ENCODE measurements around the gene SUPT4H1. TPM values are rescaled to one million over a fixed set of nuclear protein-coding genes. Genes with fewer than 3 reads are reported as not detected.

Gene SUPT4H1
- total and polyA plus RNA-seq, 2 of the 4 experiments (the other 2 are of a cell fraction), result 51.6 to 129 TPM

GRCh38 chr17:58312829-58313228 is 39.2 kb downstream of the SUPT4H1 start:
- H3K27ac ChIP-seq (ENCODE audit: insufficient read depth, low read length), result no peak overlapping the region
- H4K8ac ChIP-seq (ENCODE audit: low read depth in 2 of 2, low read length in 2 of 2), result no peak overlapping the region
- no peak overlapping the region for H3K4ac ChIP-seq (ENCODE audit: low read depth, low read length)
- H2BK20ac ChIP-seq (ENCODE audit: low read depth, low read length), result no peak overlapping the region
- H3K18ac ChIP-seq (ENCODE audit: low read depth, low read length), result no peak overlapping the region
- H3K27me3 ChIP-seq (ENCODE audit: control insufficient read depth, insufficient read depth, low read length), result no peaks in the 10 kb centered on the region; the same call in 1 of the 2 replicates
- no peak overlapping the region for H3K23ac ChIP-seq (ENCODE audit: low read depth, low read length)
- no peak overlapping the region for H4K91ac ChIP-seq (ENCODE audit: insufficient read depth, low read depth, low read length)
- ChIA-PET POLR2A (ENCODE audit: unreplicated experiment) (interaction anchor here (0.6 kb wide), 1 partner anchor 37 kb away, joined by 11 read pairs; no protein-coding TSS in a partner anchor), CTCF (interaction anchor here (0.6 kb wide), 1 partner anchor 1066 kb away, joined by 3 read pairs; no protein-coding TSS in a partner anchor)
- no peak overlapping the region for H2AFZ ChIP-seq (replicated peaks; ENCODE audit: low read length, poor library complexity)
- no peak overlapping the region for H3K56ac ChIP-seq (ENCODE audit: extremely low read depth, insufficient read depth, low read length)
- H2AK5ac ChIP-seq (ENCODE audit: low read depth, low read length), result no peak overlapping the region
- H3K36me3 ChIP-seq (ENCODE audit: control insufficient read depth, insufficient read depth, low read length), result no peaks in the 10 kb centered on the region
- no peak for ATAC-seq (ENCODE audit: low read depth)
- H3K4me3 ChIP-seq (ENCODE audit: insufficient read depth, low read depth, low read length), result no peak overlapping the region
- H3K4me2 ChIP-seq (ENCODE audit: low read depth, low read length), result no peak overlapping the region
- in situ Hi-C loops (cut with MboI; ENCODE audit: low sequenced_read_pairs), result no loop called here
- WGBS, 2 experiments (ENCODE audit: extremely low coverage in 2 of 2, insufficient read length in 1 of 2), result no CpG with 5 or more reads among the region's 1 CpG
- no peaks in the 10 kb centered on the region for H3K4me1 ChIP-seq (ENCODE audit: control insufficient read depth, insufficient read depth, low read length)
- BruUV-seq (replicated peaks), result no TSS peak
- no peak overlapping the region for H2BK5ac ChIP-seq (ENCODE audit: low read depth, low read length, poor library complexity, severe bottlenecking)
- H2BK15ac ChIP-seq (ENCODE audit: low read depth, low read length), result no peak overlapping the region
- H3K14ac ChIP-seq (replicated peaks; ENCODE audit: low read depth, low read length), result no peak overlapping the region
- intact Hi-C loops (cut with micrococcal nuclease), result no loop called here
- H3K9me1 ChIP-seq (ENCODE audit: insufficient read depth, low read length), result no peaks in the 10 kb centered on the region
- H3K9ac ChIP-seq (ENCODE audit: low read depth, low read length), result no peak overlapping the region
- H3K79me1 ChIP-seq (ENCODE audit: low read depth in 1 of 2, low read length in 2 of 2), result no peaks in the 10 kb centered on the region
- DNase-seq, result no peak
- H4K5ac ChIP-seq (ENCODE audit: low read depth, low read length), result no peak overlapping the region
- no peak overlapping the region for H2AK9ac ChIP-seq (replicated peaks; ENCODE audit: low read depth, low read length, poor library complexity)
- dilution Hi-C loops (cut with HindIII; ENCODE audit: low sequenced_read_pairs, unreplicated experiment), result no loop called here
- H4K20me1 ChIP-seq (ENCODE audit: insufficient read depth, low read length), result no peaks in the 10 kb centered on the region
- no peak overlapping the region for H2BK120ac ChIP-seq (ENCODE audit: low read depth, low read length)
- H3K9me3 ChIP-seq (ENCODE audit: control insufficient read depth, insufficient read depth, low read length), result no peaks in the 10 kb centered on the region
- no peak for TF ChIP-seq FOS (IDR thresholded peaks at IDR 0.05; ENCODE audit: low read depth, low read length)
- TF ChIP-seq CTCF (conservative IDR thresholded peaks at IDR 0.05; ENCODE audit: low read depth, low read length), result 0 out of 2 replicates have a peak, but pooled peaks have one; percentile 15
- no peak for TF ChIP-seq MAFK (IDR thresholded peaks at IDR 0.05; ENCODE audit: low read depth, low read length)
- no peak for TF ChIP-seq MAZ (IDR thresholded peaks at IDR 0.05; ENCODE audit: borderline replicate concordance, low read depth, low read length)
- no peak; the same call in 1 of the 2 replicates for TF ChIP-seq SMC3 (IDR thresholded peaks at IDR 0.05; ENCODE audit: low read depth, low read length)
- TF ChIP-seq RAD21 (IDR thresholded peaks at IDR 0.05; ENCODE audit: low read length), result peak; percentile 29; the same call in 1 of the 2 replicates
- TF ChIP-seq ELK1 (IDR thresholded peaks at IDR 0.05; ENCODE audit: borderline replicate concordance, low read depth, low read length), result no peak

Data from IMR-90 (cell line).